GM23338 (cell line): Measurements from ENCODE around the gene MYO1D.

Experiments
- CREB1 ChIP-seq: fragments of 250-450 bp; sonication (Bioruptor Pico); IDR thresholded peaks from 2 replicates; pipeline ENCODE4 v1.5.0; 2020; ENCODE audit warnings: low read depth, mild to moderate bottlenecking, moderate library complexity
- ETS1 ChIP-seq: IDR thresholded peaks from 2 replicates; pipeline ENCODE4 v1.6.1; 2016; ENCODE audit warnings: antibody characterized with exemption
- EZH2 ChIP-seq: fragments of 200-600 bp; sonication (generic); IDR thresholded peaks from one replicate; pipeline ENCODE4 v1.8.0; 2017; ENCODE audit warnings: antibody characterized with exemption, mild to moderate bottlenecking, low read depth; ENCODE audit not compliant: unreplicated experiment
- EZH2phosphoT487 ChIP-seq: fragments of 200-600 bp; sonication (generic); IDR thresholded peaks from one replicate; pipeline ENCODE4 v1.8.1; 2018; ENCODE audit warnings: antibody characterized with exemption; ENCODE audit not compliant: unreplicated experiment
- JUNB ChIP-seq: IDR thresholded peaks from one replicate; pipeline ENCODE4 v1.6.1; 2016; ENCODE audit warnings: antibody characterized with exemption; ENCODE audit not compliant: unreplicated experiment
- NANOG ChIP-seq: IDR thresholded peaks from 2 replicates; pipeline ENCODE4 v1.6.1; 2016; ENCODE audit warnings: antibody characterized with exemption, borderline replicate concordance
- POLR2AphosphoS5 ChIP-seq: IDR thresholded peaks from 2 replicates; pipeline ENCODE4 v1.6.1; 2016; ENCODE audit warnings: antibody characterized with exemption, low read depth
- ZNF114 ChIP-seq: fragments of 250-450 bp; sonication (Bioruptor Pico); IDR thresholded peaks from 2 replicates; pipeline ENCODE4 v1.5.0; 2020; ENCODE audit warnings: mild to moderate bottlenecking, moderate library complexity
- ZNF462 ChIP-seq: fragments of 250-450 bp; sonication (Bioruptor Pico); IDR thresholded peaks from 2 replicates; pipeline ENCODE4 v1.5.0; 2020; ENCODE audit warnings: mild to moderate bottlenecking, moderate library complexity
- TF ChIP-seq, protein P1 (sequence below), 2 experiments: fragments of 200-600 bp in 1 of 2; sonication (generic) in 1 of 2; conservative IDR thresholded peaks; 2 replicates each; pipeline versions ENCODE4 v1.5.1 to v1.6.1; 2016 to 2017; ENCODE audit warnings: antibody characterized with exemption in 2 of 2, low read depth in 2 of 2, mild to moderate bottlenecking in 2 of 2, moderate library complexity in 1 of 2
- TF ChIP-seq, protein P2 (sequence below): IDR thresholded peaks from one replicate; pipeline ENCODE4 v1.6.1; 2018; ENCODE audit warnings: antibody characterized with exemption; ENCODE audit not compliant: unreplicated experiment

DNA sequence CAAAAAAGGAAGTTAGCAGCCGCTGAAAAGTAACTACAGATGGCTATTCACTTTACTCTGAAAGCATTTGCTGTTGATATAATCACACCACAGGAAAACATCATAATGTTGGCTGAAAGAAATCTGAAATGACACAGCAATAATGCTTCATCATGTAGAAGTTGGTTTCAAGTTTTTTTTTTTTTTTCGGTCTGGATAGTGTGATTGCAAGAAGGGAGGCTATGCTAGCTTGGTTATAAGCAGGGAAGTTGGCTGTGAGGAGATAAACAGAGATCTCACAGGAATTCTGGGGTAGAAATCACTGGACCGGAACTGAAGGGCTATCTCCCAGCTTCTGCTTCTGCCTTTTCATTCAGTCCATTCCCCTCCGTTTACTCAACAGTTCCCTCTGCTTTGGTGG, 57.9 kb downstream of the MYO1D start:
- TF ChIP-seq, protein P1, sequence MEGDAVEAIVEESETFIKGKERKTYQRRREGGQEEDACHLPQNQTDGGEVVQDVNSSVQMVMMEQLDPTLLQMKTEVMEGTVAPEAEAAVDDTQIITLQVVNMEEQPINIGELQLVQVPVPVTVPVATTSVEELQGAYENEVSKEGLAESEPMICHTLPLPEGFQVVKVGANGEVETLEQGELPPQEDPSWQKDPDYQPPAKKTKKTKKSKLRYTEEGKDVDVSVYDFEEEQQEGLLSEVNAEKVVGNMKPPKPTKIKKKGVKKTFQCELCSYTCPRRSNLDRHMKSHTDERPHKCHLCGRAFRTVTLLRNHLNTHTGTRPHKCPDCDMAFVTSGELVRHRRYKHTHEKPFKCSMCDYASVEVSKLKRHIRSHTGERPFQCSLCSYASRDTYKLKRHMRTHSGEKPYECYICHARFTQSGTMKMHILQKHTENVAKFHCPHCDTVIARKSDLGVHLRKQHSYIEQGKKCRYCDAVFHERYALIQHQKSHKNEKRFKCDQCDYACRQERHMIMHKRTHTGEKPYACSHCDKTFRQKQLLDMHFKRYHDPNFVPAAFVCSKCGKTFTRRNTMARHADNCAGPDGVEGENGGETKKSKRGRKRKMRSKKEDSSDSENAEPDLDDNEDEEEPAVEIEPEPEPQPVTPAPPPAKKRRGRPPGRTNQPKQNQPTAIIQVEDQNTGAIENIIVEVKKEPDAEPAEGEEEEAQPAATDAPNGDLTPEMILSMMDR (conservative IDR thresholded peaks at IDR 0.05; ENCODE audit: low read depth in 2 of 2), result no peak
- TF ChIP-seq POLR2AphosphoS5 (no peak), EZH2 (no peak), EZH2phosphoT487 (no peak), JUNB (no peak), ZNF462 (CRISPR knock-in tag) (no peak), CREB1 (CRISPR knock-in tag) (no peak), ETS1 (no peak), ZNF114 (CRISPR knock-in tag) (no peak), NANOG (no peak)
- TF ChIP-seq, protein P2, sequence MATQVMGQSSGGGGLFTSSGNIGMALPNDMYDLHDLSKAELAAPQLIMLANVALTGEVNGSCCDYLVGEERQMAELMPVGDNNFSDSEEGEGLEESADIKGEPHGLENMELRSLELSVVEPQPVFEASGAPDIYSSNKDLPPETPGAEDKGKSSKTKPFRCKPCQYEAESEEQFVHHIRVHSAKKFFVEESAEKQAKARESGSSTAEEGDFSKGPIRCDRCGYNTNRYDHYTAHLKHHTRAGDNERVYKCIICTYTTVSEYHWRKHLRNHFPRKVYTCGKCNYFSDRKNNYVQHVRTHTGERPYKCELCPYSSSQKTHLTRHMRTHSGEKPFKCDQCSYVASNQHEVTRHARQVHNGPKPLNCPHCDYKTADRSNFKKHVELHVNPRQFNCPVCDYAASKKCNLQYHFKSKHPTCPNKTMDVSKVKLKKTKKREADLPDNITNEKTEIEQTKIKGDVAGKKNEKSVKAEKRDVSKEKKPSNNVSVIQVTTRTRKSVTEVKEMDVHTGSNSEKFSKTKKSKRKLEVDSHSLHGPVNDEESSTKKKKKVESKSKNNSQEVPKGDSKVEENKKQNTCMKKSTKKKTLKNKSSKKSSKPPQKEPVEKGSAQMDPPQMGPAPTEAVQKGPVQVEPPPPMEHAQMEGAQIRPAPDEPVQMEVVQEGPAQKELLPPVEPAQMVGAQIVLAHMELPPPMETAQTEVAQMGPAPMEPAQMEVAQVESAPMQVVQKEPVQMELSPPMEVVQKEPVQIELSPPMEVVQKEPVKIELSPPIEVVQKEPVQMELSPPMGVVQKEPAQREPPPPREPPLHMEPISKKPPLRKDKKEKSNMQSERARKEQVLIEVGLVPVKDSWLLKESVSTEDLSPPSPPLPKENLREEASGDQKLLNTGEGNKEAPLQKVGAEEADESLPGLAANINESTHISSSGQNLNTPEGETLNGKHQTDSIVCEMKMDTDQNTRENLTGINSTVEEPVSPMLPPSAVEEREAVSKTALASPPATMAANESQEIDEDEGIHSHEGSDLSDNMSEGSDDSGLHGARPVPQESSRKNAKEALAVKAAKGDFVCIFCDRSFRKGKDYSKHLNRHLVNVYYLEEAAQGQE, result no peak
